HG03139 (cell line): ENCODE data around the gene ZNF487.
"Not testable (repeated sequence)": the region's sequence is repeated elsewhere in the genome, so short reads cannot be mapped to it uniquely, and the experiment has no call there.

Experiments used
- ATAC-seq: cut with Tn5 transposase; IDR thresholded peaks from one replicate; pipeline ENCODE4 v1.9.1; 2021; ENCODE audit not compliant: unreplicated experiment

ZNF487 gene

DNA sequence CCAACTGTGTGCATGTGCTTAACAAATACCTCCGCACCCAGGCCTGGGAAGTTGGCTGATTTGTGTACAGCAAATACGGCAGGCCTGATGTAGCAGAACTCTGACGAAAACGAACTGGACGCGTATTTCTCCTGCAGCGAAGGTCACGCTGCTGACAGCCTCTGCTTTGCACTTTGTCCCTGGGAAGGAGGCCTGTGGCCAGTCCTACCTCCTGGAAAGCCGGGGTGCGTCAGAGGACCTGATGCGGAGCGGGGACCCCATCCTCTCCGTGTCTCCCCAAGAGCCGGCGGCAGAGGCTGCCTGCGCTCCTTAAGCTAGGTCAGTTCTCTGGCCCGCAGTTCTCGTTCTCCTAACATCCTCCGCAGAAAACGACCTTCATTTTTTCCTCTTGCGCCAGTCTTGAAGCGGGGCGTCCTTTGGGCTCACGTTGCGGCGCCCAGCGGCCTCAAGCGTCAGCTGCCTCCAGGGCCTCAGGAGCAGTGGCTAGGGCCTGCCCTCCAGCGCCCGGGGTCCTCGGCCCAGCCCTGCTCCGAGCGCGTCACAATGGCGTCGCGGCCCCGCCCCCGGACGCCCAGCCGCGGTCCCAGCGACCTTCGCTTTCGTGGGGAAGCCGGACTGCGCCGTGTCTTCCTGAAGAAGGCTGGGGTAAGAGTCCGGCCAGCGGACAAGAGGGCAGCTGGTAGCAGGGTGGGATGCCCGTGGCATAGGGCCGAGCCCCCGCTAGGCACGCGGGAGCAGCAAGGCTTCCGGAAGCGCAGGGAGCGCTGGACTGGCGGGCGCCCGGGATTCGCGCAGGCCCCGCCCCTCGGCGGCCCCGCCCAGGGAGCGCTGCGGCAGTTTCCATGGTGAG is at the start of gene ZNF487:
ZNF487 (plus strand) TSS at position 821 of the 850 bp plus-strand sequence. CDS start 38,703 bp downstream, outside the sequence.
- peak; percentile 93 for ATAC-seq

DNA sequence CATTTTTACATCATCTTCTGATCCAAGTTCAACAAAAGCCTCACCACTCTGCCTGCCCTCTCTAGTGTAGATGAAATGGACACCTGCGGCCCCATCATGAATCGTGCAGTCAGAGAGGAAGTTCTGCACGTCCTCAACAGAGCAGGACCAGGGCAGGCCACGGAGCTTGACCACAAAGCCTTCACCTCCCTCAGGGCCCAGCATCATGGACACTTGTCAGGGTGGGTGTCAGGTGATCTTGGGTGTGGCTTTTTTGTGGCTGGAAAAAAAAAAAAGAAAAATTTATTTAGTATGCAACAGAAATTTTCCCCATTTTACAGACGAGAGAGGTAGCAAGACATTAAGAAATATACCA is 49.3 kb upstream of the ZNF487 start:
- ATAC-seq: no peak

DNA sequence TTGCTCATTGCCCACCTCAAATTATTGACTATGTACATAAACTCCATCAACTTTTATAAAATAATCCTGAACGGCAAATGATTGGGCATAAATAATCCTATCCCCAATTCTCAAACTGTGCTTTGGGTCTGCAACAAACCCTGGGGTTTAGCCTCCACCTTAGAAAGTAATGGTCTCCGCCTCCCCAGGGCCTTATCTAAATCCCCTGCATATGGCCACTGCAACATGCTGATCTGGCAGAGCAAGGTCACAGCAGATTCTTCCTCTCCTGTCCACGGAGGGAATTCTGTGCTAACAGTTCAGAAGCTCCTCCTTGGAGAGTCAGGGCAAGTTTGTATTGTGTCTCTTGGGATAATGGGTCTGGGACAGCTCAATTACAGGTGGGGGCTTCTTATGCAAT is 47.0 kb upstream of the ZNF487 start:
- ATAC-seq: no peak

DNA sequence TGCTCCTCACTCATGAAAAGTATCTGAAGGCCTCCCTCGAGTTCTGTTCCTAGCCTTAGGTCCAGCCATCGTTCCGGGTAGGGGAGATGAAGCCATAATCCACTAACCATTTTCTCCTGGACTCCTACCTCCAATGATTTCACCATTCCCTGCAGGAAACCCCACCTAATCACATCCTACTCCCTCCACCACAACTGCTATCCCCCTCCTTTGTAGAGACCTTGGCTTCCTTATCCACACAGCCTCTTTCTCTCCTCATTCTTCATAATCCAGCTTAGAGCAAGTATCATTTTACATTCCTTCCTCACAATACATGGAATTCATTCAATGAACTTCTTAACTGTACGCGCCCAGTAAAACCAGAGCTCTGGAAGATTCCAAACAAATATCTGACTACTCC is 46.6 kb upstream of the ZNF487 start:
- ATAC-seq: no peak

DNA sequence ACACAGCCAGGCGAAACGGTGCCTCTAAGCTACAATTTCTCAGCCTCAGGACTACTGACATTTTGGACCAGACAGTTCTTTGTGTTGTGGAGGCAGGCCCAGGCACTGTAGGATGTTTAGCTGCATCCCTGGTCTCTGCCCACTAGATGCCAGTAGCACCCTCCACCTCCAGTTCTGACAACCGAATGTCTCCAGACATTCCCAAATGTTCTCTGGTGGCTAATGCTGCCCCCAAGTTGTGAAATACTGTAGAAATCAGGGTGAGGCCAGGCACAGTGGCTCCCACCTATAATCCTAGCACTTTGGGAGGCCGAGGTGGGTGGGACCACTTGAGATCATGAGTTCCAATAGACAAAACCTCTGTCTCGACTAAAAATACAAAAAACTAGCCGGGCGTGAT is 46.2 kb upstream of the ZNF487 start:
- no peak for ATAC-seq

DNA sequence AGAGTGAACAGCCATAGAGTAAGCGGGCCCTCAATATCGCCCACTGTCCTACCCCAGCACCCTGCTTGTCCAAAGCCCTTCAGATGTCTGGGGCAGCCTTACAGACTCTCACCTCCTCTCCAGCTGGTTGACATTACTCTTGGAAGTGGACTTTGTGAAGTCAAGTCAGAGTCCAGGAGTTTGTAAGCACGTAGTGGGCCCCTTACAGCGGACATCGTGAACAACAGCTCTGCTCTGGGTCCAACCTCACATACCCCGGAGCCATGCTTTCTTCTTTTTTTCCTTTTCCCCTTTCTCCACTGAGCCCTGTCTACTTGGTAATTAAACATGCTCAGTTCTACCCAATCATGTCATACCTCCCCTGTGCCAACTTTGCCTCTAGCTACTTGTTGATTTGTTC is 45.4 kb upstream of the ZNF487 start:
- no peak for ATAC-seq

DNA sequence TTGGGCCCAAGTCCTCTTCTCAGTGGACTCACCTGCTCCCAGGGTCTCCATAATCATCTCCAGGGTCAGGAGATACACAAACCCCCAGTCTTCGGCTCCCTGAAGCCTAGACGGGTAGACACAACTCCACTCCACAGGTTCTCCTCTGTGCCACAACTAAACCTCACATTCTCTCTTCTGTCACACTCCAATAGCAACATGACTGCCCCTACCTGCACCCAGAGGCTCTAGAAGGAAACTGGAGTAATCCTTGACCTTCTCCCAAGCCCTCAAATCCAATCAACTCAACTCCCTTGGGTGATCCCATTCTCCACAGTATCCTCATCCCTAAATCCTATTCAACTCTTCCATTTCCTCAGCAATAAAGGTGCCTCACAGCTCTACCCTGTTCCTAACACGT is 44.2 kb upstream of the ZNF487 start:
- no peak for ATAC-seq

DNA sequence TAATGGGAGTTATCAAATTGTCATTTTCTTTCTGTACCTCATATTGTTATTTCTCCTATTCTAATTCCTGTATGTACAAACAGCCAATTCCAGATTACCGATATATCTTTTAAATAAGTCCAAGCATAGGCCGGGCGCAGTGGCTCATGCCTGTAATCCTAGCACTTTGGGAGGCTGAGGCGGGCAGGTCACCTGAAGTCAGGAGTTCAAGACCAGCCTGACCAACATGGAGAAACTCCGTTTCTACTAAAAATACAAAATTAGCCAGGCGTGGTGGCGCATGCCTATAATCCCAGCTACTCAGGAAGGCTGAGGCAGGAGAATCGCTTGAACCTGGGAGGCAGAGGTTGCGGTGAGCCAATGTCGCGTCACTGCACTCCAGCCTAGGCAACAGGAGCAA is 43.7 kb upstream of the ZNF487 start:
- ATAC-seq: not testable (repeated sequence)

DNA sequence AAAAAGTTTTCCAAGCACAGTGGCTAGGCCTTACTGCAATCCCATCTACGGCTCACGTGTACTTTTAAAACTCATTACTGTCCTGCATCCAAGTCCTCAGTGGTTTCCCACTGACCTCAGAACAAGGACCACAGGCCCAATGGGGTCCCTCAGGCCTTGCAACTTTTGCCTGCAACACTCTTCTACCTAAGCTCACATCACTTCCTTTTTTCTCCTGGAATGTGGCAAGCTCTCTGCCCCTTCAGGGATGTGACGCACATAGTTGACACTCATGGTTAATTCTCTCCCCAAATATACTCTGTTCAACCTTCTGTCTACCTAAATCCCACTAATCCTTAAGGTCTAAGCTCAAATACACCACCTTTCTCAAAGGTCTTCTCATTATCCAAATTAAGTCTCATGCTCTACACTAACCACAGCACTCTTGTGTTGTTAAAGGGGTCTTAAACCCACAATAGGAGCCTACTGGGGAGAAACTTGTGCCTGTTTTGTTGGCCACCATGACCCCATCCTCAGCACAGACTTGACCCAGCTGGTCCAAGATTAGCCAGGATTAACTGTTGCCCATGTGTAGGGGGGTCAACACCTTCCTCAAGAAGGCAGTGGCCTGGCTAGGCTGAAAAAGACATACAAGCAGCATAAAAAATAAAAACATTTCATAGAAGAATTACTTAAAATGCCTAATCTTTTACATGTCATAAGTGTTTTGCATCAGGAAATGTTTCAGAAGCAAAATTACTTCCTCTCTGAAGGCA is 43.1 kb upstream of the ZNF487 start:
- ATAC-seq: no peak

DNA sequence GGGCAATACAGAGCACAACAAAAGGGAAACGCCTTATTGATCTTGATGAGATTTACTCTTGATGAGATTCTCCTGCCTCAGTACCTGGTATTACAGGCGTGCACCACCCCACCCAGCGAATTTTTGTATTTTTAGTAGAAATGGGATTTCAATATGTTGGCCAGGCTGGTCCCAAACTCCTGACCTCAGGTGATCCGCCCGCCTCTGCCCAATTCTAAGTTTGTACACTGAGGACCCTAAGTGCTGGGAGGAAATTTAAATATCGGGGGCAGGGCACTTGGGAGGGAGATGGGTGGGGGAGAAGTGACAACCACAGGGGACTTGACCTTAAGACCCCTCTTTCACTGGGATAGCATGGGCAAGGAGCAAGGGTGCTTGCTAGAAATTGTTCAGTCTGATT is 42.0 kb upstream of the ZNF487 start:
- ATAC-seq: no peak

DNA sequence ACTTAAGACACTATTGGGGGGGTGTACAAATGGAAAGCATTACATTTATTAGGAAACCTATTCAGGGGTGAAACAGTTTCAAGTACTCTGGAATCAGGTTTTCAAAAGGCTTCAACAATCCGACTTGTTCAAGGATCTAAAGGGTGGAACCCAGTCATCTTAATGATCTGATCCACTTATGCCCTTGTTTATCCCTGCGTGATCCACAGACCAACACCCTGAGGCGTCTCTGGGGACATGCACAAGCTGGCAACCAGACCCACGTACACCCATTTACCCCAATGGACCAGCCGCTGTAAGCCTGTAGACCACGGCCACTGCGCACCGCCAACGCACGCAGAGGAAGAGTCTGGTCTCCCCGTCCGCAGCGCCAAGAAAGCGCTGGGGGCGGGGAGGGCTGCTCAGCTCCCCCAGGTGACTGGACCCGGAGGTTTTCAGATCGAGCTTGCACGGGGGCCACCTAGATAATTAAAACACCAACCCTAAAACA is 41.3 kb upstream of the ZNF487 start:
- ATAC-seq: no peak

DNA sequence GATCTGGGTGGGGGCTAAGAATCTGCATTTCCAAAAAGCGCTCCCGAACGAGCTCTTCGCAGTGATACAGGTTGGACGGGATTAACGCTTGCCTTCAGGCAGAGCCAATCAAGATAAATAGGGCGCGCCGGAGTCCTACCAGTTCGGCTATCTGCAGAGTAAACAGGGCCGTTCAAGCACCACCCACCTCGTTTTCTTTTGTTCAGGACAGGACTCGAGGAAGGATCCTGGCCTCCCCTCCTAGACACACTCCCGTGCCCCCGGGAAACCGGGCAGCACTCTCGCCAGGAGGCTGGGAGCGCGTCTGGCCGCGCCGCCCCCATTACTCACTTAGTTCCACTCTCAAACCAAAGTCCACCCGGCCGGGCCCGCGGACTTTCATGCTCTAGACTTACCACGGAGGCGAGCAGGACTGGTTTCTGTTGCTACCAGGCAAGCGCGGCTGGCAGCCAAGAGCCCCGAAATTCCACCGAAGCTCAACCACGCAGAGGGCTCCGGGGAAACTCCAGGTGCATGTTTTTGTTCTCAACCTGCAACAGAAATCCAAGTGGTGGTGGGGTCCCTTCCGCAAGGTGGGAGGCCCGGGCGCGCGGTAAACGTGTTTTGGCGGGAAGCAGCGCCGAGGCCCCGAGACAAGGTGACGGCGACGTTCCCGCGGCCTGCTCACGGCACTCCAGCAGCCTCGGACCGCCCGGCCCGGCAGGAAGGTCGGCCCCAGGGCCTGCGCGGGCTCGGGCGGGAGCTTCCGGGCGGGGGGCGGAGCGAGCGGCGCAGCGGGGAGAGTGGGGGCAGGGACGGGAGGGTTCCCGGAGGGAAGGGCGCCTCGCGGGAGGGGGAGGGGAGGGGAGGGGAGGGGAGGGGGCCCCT is 40.6 kb upstream of the ZNF487 start:
- ATAC-seq: peak; percentile 52

DNA sequence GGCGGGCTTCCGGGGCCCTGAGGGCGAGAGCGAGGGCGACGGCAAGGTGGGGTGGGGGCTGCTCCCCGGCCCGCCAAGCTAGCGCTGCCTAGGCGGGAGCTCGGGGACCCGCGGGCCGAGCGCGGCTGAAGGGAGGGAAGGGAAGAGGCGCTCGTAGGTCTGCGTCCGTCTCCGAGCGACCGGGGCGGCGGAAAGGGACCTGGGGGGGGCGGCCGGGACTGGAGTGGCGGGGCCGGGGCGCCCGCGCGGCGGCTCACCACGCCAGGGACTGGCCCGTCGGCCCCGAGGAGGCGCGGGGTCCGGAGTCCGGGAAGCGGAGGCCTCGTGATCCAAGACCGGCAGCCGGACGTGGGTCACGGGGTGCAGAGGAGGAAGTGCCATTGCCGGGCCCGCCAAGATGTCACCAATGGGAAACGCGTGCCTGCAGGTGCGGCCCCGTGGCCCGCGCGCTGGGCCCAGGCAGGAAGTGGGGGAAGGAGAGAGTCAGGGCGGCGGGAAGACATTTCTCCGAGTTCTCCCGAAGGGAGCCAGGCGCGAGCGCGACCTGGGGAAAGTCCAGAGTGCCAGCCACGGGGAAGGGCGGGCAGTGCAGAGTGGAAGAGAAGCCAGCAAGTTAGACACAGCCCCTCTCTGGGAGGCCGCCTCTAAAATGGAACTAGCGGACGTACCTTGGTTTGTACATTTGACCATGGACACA is 39.8 kb upstream of the ZNF487 start:
- peak; percentile 86 for ATAC-seq

DNA sequence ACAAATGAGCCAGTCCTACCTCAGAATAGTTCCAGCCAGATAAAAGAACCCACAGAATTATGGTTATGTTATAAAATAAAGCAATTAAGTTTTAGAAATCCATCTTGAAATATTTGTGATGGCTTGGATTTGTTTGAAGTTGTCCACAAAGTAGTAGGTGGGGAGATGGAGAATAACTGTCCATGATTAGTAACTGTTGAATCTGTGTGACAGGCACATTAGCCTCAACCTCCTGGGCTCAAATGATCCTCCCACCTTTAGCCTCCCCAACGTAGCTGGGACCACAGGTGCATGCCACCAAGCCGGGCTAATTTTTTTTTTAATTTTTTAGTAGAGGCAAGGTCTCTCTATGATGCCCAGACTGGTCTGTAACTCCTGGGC is 38.0 kb upstream of the ZNF487 start:
- ATAC-seq: no peak

DNA sequence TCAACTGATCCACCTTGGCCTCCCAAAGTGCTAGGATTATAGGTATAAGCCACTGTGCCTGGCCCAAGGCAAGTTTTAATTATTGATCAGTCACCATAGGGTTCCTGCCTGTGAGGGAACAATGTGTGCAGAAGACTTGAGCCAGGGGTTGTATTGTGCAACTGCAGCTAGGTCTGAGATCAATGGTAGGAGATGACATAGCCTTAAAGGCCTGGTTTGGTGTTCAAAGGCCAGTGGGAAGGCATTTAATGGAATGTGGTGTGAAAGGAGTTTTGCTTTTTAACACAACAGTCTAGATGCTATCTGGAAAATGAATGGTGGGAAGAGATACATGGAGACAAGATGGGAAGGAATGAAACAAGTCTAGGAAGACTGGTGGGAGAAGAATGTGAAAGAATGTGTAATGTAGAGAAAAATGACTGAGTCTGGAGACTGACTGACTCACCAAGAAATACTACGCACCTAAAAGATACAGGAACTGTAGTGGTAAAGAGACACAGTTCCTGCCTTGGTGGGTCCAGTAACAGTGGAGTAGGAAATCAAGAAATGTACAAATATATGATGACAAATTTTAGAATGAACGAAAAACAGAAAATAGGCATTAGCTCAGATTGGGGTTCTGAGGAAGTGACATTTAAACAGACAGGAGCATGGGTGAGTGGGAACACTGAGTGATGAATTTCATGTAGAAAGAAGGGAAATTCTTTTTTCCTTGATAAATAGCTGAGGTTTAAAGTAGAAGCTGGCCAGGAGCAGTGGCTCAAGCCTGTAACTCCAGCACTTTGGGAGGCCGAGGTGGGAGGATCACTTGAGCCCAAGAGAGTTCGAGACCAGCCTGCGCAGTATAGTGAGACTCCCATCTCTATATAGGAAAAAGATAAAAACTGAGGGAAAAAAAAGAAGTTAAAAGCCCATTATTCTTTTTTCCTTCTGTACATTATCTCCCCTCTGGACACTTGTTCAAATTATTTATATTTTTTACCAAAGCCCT is 37.3 kb upstream of the ZNF487 start:
- ATAC-seq: no peak

DNA sequence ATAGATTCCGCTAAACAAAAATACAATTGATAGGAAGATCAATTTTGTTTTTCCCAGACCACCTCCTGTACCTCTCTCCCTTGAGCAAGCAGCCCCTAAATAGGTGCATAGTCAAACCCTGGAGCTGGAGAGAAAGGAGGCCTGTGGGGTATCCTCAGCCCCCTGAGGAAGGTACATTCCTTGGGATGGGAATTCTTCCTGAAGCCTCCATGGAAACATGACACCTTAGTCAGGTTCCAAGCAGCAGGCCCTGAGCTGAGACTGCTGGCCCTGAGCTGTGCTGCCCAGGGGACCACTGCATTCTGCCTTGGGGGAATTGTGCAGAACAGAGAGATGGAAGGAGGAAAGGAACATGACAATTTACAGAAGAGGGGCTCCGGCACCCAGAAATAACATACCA is 35.3 kb upstream of the ZNF487 start:
- no peak for ATAC-seq

DNA sequence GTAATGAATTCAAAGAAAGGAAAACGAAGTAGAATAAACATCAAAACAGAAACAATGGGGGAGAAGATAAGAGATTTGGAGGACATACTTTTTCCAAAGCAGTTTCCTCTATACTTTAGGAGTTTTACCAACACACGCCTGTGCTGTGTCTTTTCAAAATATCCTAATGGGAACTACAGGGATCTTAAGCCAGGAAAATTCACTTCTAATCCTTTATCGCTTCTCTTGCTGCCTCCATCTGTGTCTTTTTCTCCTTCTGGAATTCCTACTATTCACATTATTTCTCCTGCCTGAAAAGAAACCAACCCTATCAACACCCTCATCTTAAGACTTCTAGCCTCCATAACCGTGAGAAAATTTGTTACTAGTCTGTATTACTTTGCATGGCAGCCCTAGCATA is 34.7 kb upstream of the ZNF487 start:
- ATAC-seq: no peak

DNA sequence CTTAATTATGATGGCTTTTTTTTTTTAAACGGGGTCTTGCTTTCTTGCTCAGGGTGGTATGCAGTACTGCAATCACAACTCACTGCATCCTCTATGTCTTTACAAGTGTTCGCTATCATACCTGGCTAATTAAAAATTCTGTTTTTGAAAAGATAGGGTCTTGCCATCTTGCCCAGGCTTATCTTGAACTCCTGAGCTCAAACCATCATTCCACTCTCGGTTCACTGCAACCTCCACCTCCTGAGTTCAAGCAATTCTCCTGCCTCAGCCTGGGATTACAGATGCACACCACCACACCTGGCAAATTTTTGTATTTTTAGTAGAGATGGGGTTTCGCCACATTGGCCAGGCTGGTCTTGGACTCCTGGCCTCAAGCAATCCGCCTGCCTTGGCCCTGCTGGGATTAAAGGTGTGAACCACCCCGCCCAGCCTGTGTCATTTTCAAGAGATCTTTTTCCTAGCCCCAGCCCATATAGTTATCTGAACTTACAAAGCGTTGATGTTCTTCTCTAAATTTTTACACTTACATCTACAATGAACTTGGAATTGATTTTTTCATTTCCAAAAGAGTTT is 33.9 kb upstream of the ZNF487 start:
- no peak for ATAC-seq
